Measurements from ENCODE around the gene ARAP2.

Gene ARAP2, protein sequence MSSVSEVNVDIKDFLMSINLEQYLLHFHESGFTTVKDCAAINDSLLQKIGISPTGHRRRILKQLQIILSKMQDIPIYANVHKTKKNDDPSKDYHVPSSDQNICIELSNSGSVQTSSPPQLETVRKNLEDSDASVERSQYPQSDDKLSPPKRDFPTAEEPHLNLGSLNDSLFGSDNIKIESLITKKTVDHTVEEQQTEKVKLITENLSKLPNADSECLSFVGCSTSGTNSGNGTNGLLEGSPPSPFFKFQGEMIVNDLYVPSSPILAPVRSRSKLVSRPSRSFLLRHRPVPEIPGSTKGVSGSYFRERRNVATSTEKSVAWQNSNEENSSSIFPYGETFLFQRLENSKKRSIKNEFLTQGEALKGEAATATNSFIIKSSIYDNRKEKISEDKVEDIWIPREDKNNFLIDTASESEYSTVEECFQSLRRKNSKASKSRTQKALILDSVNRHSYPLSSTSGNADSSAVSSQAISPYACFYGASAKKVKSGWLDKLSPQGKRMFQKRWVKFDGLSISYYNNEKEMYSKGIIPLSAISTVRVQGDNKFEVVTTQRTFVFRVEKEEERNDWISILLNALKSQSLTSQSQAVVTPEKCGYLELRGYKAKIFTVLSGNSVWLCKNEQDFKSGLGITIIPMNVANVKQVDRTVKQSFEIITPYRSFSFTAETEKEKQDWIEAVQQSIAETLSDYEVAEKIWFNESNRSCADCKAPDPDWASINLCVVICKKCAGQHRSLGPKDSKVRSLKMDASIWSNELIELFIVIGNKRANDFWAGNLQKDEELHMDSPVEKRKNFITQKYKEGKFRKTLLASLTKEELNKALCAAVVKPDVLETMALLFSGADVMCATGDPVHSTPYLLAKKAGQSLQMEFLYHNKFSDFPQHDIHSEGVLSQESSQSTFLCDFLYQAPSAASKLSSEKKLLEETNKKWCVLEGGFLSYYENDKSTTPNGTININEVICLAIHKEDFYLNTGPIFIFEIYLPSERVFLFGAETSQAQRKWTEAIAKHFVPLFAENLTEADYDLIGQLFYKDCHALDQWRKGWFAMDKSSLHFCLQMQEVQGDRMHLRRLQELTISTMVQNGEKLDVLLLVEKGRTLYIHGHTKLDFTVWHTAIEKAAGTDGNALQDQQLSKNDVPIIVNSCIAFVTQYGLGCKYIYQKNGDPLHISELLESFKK (N-terminal part only)

DNA sequence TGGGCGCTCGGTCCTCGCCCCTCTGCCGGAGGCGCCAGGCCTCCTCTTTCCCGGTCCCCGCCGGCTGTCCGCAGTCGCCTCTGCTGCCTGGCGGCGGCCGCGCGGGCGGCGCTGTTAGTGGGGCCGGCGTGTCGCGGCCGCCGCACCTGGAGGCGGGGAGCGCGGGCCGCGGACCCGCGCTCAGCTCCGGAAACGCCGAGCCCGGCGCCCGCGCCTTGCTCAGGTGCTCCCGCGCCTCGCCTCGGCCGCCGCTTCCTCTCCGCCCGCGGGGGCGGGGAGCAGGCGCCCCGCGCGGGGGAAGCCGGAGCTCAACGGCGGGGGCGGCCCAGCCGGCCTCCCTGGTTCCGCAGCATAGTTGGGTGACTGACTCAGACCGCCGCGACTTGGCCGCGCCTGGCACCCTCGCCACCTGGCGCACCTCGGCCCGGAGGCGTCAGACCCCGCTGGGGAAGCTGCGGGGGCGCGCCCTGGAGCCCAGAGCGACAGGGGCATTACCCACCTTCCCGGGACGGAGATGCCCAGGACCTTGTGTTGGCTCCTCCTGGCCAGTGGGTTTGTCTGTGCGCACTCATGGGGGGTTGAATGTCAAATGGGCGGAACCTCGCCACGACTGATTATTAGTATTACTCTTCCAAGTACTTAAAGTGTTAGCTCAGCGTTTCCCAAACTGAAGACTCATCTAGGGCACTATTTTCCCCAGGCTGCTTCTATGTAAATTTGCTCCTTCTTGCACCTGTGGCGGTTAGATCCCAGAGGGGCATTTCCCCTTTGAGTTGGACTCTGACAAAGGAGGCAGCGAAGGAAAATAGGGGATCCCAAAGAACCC is at the start of gene ARAP2:
Gene ARAP2, minus strand, starts transcription at position 258 of the 826 bp plus-strand sequence. CDS start 15,028 bp downstream, outside the sequence.
- no peak for FAIRE-seq

DNA sequence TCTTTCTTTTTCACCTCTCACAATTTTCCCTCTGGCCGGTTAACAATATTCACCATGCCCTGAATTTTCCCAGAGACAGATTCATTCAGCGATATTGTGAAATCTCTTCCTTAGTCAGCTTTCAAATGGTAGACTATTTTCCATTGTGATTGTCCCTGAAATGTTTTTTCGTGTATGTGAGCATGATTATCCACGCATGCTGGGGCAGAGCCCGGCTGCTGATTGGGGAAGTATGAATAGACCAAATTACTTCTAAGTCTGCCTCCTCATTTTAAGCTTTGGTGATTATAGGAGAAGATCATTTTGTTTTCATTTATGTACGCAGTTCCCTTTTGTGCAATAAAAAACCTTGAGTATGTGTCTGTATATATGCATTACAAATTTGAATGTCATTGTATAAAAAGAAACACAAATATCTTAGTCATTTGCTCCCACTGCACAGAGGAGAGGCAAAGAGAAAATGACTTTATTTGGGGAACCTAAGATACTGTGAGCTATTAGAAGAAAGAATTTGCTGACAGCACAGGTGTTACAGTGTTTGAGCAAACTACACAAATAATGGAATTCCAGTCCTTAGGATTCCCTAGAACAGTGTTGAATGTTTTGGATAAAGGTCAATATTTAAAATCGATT is 48.4 kb upstream of the ARAP2 start:
- FAIRE-seq, result no peak

GRCh38 chr4:36290641-36291040 is 46.3 kb upstream of the ARAP2 start:
- FAIRE-seq, result no peak

- FAIRE-seq, result peak; percentile 79
Observed at GRCh38 chr4:36288731-36289426, 44.6 kb upstream of the ARAP2 start.

DNA sequence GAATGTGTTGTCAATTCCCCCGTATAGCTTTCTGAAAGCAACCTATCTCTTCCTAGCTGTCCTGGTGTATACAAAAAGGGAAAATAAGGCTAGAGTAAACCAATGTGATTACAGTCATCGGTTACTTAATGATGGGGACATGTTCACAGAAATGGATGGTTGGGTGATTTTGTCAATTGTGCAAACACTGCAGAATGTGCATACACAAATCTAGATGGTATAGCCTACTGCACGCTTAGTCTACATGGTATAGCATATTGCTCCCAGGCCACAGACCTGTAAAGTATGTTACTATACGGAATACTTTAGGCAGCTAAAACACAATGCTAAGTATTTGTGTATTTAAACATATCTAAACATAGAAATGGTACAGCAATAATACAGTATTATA is 42.2 kb upstream of the ARAP2 start:
- no peak for FAIRE-seq

- FAIRE-seq, result no peak
Observed at GRCh38 chr4:36285784-36286480, 41.6 kb upstream of the ARAP2 start.

GRCh38 chr4:36283912-36284465 is 39.7 kb upstream of the ARAP2 start:
- FAIRE-seq, result no peak

DNA sequence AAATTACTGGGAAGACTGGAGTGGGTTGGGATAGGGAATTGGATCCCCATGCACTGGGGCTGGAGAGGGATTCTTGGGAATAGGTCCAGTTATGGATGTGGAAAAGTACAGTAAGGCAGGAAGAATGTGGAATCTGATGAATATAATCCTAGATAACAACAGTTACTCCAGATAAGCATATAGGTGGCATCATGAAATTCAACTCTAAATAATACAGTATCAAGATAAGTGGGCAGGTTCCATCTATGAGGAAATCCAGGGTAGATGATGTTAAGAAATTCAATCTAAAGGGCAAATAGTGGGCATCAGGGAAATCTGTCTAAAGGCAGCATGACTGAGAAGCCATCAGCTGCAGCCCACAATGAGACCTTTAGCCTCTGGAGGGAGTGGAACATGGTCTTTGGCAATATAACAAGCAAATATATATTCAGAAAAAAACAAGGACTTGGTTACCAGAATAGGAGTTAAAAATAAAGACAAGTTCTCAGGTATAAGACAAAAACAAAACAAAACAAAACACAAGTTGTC is 38.3 kb upstream of the ARAP2 start:
- FAIRE-seq, result no peak

GRCh38 chr4:36281384-36282106 is 37.2 kb upstream of the ARAP2 start, which contains the start of gene DTHD1:
Gene DTHD1, plus strand, starts transcription at chr4:36281616. Its CDS starts 143 bp downstream, at chr4:36281759.
- FAIRE-seq, result no peak

- FAIRE-seq, result no peak
Observed at GRCh38 chr4:36280555-36280954, 36.2 kb upstream of the ARAP2 start.

GRCh38 chr4:36278789-36279188 is 34.5 kb upstream of the ARAP2 start:
- no peak for FAIRE-seq

DNA sequence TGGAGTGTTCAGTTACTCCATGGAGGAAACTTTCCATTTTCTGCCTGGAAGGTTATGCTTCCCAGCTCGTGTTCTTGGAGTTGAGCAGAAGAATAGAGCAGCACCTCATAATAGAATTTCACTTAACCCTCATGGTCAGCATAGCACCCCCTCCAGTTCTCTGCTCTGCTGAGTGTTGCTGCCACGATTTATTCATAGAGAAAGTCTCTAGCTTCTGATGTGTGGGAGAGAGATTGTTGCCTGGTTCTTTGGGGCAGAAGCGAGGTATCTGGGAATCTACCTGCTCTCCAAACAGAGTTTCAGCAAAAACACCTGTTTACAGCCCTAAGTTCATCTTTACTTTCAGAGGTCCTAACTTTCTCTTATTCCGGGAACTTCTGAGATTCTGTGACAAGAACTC is 33.2 kb upstream of the ARAP2 start:
- no peak for FAIRE-seq

GRCh38 chr4:36274158-36274557 is 29.8 kb upstream of the ARAP2 start:
- no peak for FAIRE-seq

GRCh38 chr4:36273276-36273675 is 29.0 kb upstream of the ARAP2 start:
- no peak for FAIRE-seq

- no peak for FAIRE-seq
Observed at GRCh38 chr4:36269533-36270173, 25.3 kb upstream of the ARAP2 start.

DNA sequence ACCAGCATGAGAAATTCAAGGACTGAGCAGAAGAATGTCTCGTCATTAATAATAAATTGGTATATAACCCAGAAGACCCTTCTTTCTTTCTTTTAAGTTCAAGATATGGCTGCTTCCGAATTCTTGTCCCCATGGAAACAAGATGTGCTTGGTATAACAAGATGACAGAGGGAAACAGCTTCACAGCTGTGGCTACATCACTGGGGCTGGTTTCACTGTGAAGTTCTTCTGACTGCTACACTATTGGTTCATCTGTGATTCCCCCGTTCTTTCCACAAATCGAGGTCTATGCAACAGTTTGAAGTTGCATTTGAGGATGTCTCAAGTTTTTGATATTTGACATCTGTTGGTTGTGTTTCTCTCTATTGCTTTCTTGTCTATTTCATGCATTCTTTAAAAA is 24.8 kb upstream of the ARAP2 start:
- no peak for FAIRE-seq

DNA sequence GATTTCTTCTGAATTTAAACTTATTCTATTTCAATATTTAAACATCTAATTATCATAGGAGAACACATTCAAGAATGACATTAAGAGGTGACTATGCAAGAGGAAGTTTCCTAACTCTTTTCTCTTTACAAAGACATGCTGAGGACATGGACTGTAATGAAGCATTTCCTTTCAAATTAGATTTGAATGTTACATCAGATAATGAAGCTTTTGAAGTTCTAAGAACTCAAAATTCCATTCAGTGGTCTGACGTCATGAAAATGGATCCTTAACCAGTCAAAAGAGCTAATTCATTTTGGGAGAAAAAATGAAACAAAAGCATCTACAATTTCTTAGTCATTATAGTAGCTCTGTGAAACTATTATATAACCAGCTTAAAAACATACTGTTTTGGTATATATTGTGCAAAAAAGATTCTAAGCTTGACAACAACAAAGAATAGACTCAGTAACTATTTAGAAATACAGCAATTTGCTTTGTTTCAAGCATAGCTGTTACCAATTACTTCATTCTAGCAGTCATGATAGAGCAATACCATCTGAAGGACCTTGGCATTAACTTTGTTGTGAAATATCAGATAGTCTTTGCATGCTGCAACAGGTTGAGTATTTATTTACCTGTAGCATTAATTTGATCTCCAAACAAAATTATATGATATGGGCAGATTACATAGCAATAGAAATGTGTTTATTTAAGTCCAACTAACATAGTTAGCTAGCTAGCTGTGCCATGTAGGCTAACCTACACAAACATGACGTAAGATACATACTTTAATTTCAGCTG is 23.4 kb upstream of the ARAP2 start:
- FAIRE-seq, result no peak

All from endometrium (tissue), 2 donors.